Lower lobe of right lung (tissue), 2 donors: Measurements from ENCODE around the gene SLIT2. TPM values are rescaled to one million over a fixed set of nuclear protein-coding genes. Genes with fewer than 3 reads are reported as not detected.

ENCODE experiments used
- ATAC-seq, 2 donors: fragments of 200-7000 bp; cut with Tn5 transposase; one replicate each; pipeline ENCODE4 v1.9.1; 2020 to 2022; ENCODE audit warnings: mild to moderate bottlenecking in 2 of 2, moderate library complexity in 2 of 2
- DNase-seq: peaks from one replicate; pipeline ENCODE4 v3.0.0-alpha.2; 2020
- H3K27ac ChIP-seq: fragments of 200-600 bp; one replicate; pipeline ENCODE4 v1.8.0; 2022
- H3K27me3 ChIP-seq: fragments of 200-600 bp; one replicate; pipeline ENCODE4 v1.8.0; 2022; ENCODE audit warnings: low read depth
- H3K36me3 ChIP-seq: fragments of 200-600 bp; one replicate; pipeline ENCODE4 v1.8.0; 2022; ENCODE audit warnings: mild to moderate bottlenecking
- H3K4me1 ChIP-seq: fragments of 200-600 bp; one replicate; pipeline ENCODE4 v1.8.0; 2022
- H3K4me3 ChIP-seq: fragments of 200-600 bp; one replicate; pipeline ENCODE4 v1.8.0; 2022; ENCODE audit warnings: mild to moderate bottlenecking
- H3K9me3 ChIP-seq: fragments of 200-600 bp; one replicate; pipeline ENCODE4 v1.8.0; 2022
- intact Hi-C: fragments of 100-400 bp; cut with DNase I; formaldehyde crosslinking; loops from one replicate; pipeline ENCODE4 v1.11.0; 2022
- total RNA-seq: library from RNA; stranded (reverse); fragmentation: NEBNext Ultra II Directional; extraction: Animal tissue kit (Norgen Biotek cat#: 25700); gene quantifications from one replicate; pipeline ENCODE4 v1.2.1, GENCODE V29; 2021
- TF ChIP-seq, protein P1 (sequence below): fragments of 200-600 bp; IDR thresholded peaks from one replicate; pipeline ENCODE4 v1.8.0; 2022; ENCODE audit warnings: antibody characterized with exemption, mild to moderate bottlenecking
- donor health status: DM: no; HTN: yes; CAD: no; lungs with severe emphysema.

Gene SLIT2
- total RNA-seq, 1 donor from 2014 or later = 91.8 TPM

- DNase-seq (no peak), ATAC-seq (no peak)
- intact Hi-C loops = no loop called here
- Histone ChIP-seq H3K4me3 (no peak overlapping the region), H3K27ac (no peak overlapping the region), H3K27me3 (no peaks in the 10 kb centered on the region), H3K9me3 (no peaks in the 10 kb centered on the region), H3K36me3 (no peaks in the 10 kb centered on the region), H3K4me1 (no peaks in the 10 kb centered on the region)
- TF ChIP-seq, protein P1, sequence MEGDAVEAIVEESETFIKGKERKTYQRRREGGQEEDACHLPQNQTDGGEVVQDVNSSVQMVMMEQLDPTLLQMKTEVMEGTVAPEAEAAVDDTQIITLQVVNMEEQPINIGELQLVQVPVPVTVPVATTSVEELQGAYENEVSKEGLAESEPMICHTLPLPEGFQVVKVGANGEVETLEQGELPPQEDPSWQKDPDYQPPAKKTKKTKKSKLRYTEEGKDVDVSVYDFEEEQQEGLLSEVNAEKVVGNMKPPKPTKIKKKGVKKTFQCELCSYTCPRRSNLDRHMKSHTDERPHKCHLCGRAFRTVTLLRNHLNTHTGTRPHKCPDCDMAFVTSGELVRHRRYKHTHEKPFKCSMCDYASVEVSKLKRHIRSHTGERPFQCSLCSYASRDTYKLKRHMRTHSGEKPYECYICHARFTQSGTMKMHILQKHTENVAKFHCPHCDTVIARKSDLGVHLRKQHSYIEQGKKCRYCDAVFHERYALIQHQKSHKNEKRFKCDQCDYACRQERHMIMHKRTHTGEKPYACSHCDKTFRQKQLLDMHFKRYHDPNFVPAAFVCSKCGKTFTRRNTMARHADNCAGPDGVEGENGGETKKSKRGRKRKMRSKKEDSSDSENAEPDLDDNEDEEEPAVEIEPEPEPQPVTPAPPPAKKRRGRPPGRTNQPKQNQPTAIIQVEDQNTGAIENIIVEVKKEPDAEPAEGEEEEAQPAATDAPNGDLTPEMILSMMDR = no peak
Observed at GRCh38 chr4:20301161-20301560, 49.5 kb downstream of the SLIT2 start.
